GM19328 (cell line): ENCODE data around the gene CREM.
"Not testable (repeated sequence)": the region's sequence is repeated elsewhere in the genome, so short reads cannot be mapped to it uniquely, and the experiment has no call there.

Source experiments
- ATAC-seq: cut with Tn5 transposase; IDR thresholded peaks from one replicate; pipeline ENCODE4 v1.9.1; 2021; ENCODE audit warnings: mild to moderate bottlenecking, moderate library complexity; ENCODE audit not compliant: unreplicated experiment

The CREM gene

DNA sequence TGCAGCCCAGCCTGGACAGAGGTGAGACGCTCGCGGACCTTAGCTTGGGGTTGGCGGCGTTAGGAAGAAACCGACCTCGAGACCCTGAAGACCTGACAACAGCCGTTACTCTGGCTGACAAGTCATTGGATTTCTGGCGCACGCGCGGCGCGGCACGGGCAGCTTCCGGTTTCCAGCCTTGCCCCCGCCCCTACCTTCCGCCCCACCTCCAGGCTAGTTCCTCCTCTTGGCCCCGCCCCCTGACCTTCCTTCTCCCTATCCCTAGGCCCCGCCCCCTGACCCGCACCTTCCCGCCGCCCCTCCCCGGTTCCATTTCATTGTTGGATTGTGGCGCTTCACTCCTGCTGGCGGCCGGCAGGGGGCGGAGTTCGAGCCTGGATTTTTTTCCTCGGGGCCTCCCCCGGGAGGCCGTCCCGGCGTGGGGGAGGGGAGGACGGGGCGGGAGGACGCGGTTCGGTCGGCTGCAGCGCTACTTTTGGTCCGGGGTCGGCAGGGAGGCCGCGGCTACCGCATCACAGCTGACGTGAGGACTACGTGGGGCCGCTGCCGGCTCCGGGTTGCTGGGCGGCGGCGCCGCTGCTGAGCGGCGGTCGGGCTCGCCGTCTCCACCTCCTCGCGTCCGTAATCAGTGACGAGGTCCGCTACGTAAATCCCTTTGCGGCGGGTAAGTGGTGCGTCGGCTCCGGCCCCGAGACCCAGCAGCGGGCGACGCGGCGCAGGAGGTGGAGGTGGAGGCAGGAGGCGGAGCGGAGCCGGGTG is at the start of gene CREM:
Gene CREM, plus strand, starts transcription at position 317 of the 759 bp plus-strand sequence. CDS start 10,990 bp downstream, outside the sequence.
- ATAC-seq = peak; percentile 73

DNA sequence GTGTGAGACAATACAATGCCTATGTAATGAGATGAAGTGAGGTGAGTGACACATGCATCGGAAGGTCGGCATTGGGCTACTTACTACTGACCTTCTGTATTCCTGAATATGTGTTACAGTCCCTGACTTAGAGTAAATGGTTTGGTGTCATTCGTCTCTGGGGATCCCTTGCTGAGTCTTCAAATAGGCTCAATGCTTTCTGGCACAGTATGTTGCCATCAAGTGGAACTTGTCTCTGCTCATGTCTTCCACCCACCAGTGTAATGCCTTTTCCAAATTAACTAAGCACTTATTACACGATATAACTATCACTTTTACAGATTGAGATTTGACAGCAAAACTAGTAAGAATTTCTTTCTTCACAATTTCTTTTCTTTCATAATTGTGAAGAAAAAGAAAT is 47.4 kb upstream of the CREM start:
- no peak for ATAC-seq

DNA sequence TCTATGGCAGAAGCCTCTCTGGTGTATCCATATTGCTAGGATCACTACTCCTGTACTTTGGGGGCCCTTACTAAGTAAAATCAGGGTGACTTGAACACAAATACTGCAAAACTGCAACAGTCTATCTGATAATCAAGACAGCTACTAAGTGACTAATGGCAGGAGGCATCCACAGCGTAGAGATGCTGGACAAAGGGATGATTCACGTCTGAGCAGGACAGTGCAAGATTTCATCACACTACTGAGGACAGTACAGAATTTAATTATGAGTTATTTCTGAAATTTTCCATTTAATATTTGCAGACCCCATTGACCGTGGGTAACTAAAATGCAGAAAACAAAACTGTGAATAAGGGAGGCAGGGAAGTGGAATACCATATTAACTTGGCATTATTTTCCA is 46.9 kb upstream of the CREM start:
- ATAC-seq = no peak

DNA sequence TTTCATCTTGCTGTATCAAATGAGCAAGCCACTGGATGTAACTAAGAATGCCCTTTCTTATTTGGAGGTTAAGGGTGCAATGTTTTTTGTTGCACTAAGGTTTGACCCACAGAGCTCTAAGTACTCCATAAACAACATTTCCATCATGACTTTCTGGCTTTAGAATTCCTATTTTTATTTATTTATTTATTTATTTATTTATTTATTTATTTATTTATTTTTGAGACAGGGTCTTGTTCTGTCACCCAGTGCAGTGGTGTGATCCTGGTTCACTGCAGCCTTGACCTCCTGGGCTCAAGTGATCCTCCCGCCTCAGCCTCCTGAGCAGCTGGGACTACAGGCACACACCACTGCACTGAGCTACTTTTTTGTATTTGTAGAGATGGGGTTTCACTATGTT is 46.4 kb upstream of the CREM start:
- not testable (repeated sequence) for ATAC-seq

DNA sequence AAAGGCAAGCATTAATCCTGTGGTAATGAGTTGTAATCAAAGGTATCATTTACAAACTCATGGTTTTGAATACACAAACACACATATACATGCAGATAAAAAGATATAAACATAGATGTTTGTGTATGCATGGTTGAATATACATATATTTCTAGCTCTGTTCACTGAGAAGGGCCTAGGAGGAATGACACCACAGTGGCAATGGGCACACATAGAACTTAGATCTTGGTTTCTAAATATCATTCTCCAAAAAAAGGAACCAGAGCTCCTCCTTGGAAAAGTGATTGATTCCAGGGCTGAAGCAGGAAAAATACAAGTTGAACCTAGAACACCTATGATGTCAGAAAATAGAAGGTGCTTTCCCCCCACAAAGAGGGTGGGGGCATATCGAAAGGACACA is 43.4 kb upstream of the CREM start:
- no peak for ATAC-seq

DNA sequence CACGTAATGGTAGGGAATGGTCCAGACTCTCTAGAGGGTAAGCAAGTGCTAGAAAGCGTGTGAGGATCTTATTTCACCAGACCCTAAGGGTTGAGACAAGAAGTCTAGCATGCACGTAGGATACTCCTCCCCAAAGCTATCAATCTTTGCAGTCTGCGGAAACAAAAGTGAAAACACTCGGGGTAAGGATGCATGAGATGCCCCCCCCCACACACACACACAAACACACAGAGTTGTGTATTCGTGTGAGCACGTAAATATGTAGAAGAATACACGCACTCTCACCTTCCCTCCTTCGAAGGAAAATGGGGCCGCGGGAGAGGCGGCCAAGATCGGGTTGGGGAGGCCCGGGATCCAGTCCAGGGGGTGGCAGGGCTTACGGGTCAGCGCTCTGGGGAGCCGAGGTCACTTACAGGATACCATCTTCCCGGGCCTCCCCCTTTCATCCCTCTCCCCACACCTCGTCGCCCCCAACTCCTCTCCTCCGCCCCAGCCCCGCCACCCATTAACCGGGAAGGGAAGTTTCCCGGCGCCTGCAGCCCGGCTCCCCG is 37.0 kb upstream of the CREM start:
- peak; percentile 29 for ATAC-seq

DNA sequence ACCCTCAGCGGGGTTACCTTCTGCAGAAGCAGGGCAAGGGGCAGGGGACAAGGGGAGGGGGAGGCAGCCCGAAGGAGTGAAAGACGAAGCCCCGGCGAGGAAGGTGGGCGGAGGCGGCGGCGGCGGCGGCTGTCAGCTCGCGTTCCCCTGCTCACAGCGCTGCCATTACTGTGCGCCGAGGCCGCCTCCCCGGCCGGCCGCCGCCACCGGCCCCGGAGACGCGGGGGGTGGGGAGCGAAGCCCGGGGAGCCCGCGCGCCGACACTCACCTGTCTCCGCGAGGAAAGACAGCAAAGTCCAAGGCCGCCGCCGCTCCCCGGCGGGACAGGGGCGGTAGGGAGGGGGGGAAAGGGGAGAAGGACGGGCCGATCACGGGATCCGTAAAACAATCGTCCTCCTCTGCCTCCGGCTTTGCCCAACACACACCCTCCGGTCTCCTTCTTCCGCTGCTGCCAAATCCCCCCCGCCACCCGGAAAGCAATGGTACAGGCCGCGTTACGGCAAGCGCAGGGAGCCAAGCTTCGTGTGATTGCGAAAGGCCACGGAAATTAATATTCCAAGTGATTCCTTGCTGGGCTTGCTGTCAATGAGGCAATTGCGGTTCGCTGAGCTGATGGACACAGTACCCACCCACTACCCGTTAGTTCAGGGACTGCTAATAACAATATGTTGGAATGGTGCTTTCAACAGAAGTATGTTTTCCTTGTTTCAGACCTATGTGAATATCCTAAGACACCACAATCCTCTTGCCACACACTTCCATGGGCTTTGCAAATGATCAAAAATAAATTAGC is 36.3 kb upstream of the CREM start, which contains the start of gene CUL2:
Gene CUL2, minus strand, starts transcription at position 180 of the 793 bp plus-strand sequence. CDS start 19,024 bp downstream, outside the sequence.
- peak; percentile 92 for ATAC-seq

DNA sequence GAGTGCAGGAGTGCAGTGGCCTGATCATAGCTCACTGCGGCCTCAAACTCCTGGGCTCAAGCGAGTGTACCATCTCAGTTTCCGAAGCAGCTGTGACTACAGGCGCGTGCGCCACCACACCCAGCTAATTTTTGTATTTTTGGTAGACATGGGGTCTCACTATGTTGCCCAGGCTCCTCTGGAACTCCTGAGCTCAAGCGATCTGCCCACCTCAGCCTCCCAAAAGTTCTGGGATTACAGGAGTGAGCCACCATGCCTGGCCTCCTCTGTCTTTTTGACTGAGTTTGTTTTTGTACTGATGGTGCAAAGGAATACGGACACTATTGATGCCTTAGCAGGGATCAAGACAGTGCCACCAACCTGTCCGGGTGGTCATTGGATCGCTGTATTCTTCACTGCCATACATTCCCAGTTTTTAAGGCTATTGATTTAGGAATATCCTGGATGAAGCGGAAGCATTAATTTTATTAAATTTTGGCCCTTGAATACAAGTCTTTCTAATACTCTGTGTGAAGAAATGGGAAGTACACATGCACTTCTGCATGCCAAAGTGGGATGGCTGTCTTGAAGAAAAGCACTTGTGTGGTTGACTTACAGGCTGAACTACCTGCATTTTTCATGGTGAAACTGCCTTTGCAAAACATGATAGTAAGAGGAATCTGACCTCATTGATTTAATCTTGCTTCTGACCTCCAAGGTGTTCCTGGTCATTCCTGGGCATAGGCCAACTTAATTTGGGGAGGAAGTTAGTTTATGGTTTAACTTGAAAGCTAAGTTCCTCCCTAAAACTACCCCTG is 34.5 kb upstream of the CREM start:
- ATAC-seq = no peak

DNA sequence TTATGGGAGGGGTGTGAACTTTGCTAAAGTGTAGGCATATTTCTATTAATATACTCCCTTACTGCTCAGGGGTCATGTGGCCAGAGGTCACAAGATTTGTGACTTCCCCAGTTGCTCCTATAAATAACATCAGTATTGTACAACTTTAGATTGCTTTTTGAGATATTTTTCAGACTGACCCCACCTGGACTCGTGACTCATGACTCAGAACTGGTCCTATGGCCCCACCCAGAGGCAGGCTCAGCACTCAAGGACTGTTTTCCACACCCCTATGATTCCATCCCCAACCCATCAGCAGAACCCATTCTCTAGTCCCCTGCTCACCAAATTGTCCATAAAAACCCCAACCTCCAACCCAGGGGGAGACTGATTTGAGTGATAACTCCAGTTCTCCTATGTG is 33.8 kb upstream of the CREM start:
- no peak for ATAC-seq

DNA sequence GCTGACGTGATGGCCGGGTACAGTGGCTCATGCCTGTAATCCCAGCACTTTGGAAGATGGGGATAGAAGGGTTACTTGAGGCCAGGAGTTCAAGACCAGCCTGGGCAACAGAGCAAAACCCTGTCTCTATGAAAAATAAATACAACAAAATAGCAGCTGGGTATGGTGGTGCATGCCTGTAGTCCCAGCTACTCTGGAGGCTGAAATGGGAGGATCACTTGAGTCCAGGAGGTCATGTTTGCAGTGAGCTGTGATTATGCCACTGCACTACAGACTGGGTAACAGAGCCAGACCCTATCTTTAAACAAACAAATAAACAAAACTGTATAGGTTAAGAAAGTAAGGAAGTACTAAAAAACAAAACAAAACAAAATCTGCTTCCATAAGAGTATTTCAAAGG is 30.3 kb upstream of the CREM start:
- ATAC-seq = no peak

DNA sequence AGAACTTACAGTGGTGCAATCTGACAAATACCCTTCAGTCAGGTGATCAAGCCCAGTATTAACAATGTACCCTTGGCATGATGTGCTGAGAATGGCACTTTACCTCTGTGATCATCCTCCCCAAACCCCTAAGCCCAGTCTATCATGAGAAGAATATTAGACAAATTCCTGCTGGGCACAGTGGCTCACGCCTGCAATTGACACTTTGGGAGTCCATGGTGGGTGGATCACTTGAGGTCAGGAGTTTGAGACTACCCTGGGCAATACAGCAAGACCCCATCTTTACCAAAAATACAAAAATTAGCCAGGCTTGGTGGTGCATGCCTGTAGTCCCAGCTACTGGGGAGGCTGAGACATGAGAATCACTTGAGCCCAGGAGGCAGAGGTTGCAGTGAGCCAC is 29.1 kb upstream of the CREM start:
- no peak for ATAC-seq

DNA sequence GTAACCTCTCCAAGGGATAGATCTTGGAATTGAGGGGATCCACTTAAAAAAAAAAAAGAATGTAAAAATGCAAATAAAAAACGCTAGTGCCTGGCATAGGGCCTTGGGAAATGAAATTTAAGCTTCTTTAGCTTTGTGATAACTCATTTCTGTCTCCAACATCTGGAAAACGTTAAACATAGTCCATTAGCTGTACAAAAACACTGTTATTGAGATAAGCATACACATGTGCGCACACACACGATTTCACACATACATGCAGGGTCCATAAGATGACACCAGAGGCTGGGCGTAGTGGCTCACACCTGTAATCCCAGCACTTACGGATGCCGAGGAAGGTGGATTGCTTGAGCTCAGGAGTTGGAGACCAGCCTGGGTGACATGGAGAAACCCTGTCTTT is 22.8 kb upstream of the CREM start:
- ATAC-seq = no peak

DNA sequence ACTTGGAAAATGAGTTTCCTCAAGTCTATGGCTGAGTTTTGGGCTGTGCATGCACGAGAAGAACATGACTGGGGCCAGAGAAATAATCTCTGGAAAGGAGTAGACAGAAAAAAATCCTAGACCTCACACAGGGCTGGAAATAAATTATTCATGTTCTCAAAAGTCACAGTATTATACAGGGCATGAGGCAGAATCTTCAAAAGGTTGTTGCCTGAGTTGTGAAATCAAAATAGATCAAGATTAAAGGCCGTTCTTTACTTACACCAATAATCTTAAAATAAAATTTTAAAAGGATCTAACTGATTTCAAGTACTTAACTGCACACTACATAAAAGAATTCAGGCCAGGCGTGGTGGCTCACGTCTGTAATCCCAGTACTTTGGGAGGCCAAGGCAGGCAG is 14.1 kb upstream of the CREM start:
- ATAC-seq = no peak

DNA sequence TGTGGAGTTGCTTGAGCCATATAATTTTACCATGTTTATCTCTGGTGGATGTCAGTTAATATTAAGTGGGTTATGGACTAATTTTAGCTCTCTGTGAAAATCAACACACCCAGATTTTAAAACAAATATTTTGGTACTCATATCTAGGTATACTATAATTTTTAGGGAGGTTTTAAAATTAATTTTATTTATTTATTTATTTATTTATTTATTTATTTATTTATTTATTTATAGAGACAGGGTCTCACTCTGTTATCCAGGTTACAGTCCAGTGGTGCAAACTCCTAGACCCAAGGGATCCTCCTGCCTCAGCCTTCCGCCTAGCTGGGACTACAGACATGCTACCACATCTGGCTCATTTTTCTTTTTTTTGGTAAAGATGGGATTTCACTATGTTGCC is 7.3 kb upstream of the CREM start:
- no peak for ATAC-seq

DNA sequence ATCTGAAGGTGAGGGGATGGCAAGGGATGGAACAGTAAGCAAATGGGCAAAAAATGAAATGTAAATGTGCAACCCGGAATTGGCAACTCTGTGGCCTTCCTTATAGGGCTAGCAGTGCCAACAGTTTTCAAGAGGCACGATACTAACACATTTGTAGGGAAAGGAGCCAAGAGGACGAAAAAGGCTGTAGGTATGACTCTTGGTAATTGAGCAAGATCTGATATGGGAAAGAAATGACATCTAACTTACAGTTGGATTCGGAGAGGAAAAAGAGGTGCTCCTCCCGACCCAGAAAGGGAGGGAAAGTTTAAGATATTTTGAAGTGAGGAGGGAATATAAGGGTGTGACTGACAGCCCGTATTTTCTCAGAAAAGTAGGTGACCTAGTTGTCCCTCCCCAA is 2.1 kb upstream of the CREM start:
- no peak for ATAC-seq

DNA sequence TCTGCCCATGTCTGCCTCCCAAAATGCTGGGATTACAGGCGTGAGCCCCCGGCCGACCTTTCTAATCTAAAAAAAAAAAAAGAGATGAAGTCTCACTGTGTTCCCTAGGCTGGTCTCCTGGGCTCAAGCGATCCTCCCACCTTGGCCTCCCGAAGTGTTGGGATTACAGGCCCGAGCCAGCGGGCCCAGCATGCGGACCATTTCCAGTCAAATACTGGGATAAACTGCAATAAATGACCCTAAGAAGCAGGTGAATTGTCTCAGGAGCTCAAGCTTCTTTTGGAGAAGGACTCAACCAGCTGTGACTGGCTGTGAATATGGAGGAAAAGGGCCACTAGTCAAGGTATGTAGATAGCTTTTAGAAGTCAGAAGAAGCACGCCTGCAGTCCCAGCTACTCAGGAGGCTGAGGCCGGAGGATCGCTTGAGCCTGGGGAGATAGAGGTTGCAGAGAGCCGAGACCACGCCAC is 550 bp upstream of the CREM start:
- ATAC-seq = no peak

DNA sequence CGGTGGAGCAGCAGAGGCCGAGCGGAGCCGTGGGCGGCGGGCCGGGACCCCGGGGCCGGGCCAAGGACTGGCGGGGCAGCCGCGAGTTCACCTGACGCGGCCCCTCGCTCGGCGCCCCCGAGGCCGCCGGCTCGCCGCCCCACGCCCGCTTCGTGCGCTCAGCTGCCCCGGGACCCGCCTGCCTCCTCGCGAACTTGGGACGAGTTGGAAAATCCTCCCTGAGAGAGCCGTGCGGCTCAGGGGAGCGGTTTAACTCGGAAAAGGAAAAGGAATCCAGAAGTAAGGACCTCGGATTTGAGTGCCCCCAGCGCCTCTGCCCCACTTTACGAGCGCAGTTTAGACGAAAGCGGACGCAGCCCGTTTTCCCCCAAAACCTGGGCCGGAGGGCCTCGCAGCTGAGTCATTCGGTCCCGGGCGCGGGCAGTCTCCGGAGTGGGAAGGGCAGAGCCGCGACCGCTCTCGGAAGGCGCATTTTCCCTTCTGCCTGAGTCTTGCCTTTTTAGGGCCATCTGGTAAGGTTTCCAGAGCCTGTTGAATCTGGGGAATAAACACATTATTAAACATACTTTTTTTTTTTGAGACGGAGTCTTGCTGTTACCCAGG is 744 bp downstream of the CREM start:
- ATAC-seq = no peak

DNA sequence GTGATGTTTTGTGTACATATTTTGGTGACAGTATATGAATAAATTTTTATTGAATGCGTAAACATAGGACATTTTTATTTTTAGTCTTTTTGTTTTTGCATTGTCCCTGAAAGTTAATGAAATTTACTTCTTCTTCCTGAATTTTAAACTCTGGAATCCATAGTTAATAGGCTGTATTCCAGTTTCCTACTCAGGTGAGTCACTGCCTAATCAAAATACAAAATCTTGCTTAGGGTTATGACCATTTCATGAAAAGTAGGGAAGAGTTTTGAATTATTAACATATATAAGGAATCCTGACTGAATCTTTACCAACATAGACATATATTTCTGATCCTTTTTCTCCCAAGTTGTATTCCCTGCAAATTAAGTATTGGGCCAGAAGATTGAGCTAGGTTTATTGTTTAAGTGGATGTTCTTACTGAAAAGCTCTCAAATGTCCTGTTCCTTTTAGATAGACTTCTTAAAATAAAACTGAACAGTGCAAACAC is 2.6 kb downstream of the CREM start:
- no peak for ATAC-seq

DNA sequence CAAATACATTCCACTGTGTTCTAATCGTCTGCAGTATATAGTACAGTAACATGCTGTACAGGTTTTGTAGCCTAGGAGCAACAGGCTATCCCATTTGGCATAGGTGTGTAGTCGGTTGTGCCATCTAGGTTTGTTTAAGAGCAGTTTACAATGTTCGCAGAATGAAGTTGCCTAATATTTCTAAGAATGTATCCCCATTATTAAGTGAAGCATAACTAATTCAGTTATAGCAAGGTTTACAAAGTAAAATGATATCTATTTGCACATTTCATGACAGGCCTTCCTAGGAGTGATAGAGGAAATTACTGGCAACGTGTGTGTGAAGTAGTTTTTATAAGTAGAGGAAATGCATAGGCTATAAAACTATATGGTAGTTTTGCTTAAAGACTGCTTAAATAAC is 4.0 kb downstream of the CREM start:
- ATAC-seq = no peak

DNA sequence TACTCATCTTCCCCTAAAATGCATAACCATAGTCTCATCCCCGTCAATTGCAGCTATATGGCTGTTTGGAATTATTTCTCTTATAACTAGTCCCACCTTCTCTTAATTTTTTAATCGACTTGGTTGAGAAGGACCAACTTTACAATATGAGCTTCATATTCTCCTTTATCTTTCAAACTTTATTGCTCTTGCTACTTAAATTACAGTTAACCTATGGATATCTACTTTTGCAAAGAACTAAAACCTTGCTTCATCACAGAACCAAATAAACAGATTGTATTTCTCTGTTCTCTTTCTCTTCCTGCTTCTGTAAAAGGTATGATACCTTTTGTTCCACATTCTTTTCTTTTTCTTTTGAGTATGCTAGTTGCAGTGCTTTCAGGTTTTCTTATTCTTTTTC is 6.1 kb downstream of the CREM start:
- no peak for ATAC-seq
